ENCODE data around the gene SMYD4.
"Not testable (repeated sequence)": the region's sequence is repeated elsewhere in the genome, so short reads cannot be mapped to it uniquely, and the experiment has no call there.

The SMYD4 gene

DNA sequence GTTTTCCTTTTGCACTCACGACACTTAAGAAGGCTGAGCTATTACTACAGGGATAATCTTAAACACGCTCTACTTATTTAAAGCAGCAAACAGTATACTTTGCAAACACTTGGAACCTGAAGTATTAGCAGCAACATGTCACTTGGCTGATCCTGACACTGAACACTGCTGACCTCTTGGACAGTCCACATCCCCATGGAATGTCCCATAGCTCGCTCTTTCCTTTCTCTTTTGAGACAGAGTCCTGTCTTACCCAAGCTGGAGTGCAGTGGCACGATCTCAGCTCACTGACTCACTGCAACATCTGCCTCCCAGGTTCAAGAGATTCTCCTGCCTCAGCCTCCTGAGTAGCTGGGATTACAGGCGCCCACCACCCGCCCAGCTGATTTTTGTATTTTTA, 26.4 kb downstream of the SMYD4 start:
- TF ChIP-seq, protein P1, sequence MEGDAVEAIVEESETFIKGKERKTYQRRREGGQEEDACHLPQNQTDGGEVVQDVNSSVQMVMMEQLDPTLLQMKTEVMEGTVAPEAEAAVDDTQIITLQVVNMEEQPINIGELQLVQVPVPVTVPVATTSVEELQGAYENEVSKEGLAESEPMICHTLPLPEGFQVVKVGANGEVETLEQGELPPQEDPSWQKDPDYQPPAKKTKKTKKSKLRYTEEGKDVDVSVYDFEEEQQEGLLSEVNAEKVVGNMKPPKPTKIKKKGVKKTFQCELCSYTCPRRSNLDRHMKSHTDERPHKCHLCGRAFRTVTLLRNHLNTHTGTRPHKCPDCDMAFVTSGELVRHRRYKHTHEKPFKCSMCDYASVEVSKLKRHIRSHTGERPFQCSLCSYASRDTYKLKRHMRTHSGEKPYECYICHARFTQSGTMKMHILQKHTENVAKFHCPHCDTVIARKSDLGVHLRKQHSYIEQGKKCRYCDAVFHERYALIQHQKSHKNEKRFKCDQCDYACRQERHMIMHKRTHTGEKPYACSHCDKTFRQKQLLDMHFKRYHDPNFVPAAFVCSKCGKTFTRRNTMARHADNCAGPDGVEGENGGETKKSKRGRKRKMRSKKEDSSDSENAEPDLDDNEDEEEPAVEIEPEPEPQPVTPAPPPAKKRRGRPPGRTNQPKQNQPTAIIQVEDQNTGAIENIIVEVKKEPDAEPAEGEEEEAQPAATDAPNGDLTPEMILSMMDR (IDR thresholded peaks at IDR 0.05; ENCODE audit: insufficient read depth, missing control alignments), result no peak
- FAIRE-seq, result no peak
- no peak for DNase-seq (ENCODE audit: insufficient read length, low spot score)

DNA sequence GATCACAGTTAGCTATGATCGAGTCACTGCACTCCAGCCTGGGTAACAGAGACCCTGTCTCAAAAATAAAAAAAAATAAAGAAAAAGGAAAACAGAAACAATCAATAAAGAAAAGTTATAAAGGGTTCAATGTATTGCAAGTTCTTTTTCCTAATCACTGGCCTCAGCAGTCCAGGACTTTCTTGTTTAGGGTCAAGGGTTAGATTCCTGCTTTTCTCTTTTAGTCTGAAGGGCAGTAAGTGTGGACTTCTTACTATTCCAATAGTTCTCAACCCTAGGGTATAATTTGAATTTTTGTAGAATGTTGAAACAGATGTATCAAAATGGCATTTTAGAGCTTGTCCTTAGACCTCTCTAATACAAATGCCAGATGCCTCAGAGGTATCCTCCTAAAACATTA, 27.3 kb downstream of the SMYD4 start:
- DNase-seq (ENCODE audit: insufficient read length, low spot score) (no peak), FAIRE-seq (no peak)
- TF ChIP-seq, protein P1 (IDR thresholded peaks at IDR 0.05; ENCODE audit: insufficient read depth, missing control alignments), result no peak

DNA sequence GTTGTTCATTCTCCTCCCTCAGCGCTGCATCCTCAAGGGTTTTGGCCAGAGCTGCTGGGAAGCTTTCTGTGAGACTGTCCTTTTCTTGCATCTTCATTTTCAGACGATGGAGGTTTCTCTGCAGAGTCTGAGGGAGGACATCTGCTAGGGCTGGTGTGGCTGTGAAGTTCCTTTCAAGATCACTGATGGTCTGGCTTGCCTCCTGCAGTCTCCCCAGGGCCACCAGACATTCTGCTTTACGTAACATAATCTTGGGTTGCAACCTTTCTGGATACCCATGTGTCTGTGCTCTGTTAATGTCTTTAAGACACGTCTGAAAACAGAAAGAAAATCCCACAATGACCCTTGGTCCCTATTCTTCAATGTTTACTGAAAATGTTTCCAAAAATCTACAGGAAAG, 29.0 kb downstream of the SMYD4 start:
- DNase-seq (ENCODE audit: insufficient read length, low spot score) (no peak), FAIRE-seq (no peak)
- TF ChIP-seq, protein P1 (IDR thresholded peaks at IDR 0.05; ENCODE audit: insufficient read depth, missing control alignments), result no peak

DNA sequence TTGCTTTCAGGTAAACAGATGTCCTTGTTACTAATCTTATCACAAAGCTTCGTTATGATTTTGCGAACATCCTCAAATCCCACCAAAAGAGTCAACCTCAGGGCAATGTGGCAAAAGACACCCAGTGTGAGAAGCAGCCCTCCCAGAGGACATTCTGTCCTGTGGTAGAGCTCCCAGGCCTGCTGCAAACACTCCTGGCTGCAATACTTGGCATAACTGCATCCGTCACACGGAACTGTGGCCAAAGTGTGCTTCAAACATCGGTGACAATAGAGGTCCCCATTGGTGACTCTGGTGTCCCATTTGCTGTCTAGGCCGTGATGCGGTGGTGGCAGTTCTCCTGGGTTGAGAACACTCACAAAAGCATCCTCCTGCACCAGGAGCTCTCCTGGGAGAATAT, 29.5 kb downstream of the SMYD4 start:
- TF ChIP-seq, protein P1 (IDR thresholded peaks at IDR 0.05; ENCODE audit: insufficient read depth, missing control alignments), result no peak
- DNase-seq (ENCODE audit: insufficient read length, low spot score), result no peak
- FAIRE-seq, result no peak

DNA sequence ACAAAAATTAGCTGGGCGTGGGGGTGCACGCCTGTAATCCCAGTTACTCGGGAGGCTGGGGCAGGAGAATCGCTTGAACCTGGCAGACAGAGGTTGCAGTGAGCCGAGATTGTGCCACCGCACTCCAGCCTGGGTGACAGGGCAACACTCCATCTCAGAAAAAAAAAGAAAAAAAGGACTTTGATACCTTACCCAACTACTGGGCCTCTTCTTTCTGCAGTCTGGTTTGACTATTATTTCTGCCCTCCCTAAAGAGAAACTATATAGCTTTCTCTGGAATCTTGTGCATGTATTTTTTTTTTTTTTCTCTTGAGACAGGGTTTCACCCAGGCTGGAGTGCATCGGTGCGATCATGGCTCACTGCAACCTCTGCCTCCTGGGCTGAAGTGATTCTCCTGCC, 31.9 kb downstream of the SMYD4 start:
- FAIRE-seq; DNase-seq (ENCODE audit: insufficient read length, low spot score): not testable (repeated sequence)

DNA sequence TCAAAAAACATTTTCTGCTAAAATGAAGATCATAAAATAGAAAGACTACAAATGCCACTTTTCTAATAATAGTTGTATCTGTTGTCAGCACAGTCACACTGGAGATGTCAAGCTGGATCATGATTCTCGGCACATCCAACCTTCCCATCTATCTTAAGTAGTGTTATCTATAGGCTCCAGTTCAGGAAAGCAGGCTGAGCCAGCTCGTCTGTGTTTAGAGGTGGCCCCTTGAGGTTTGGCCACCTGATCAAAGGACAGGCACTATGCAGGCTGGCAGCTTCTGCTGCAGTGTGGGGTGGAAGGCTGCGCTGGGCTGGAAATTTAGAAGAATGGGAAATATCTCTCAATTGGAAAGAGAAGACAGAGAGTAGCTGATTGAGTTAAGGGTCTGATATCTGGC, 32.4 kb downstream of the SMYD4 start:
- FAIRE-seq (no peak), DNase-seq (ENCODE audit: insufficient read length, low spot score) (no peak)
- TF ChIP-seq, protein P1 (IDR thresholded peaks at IDR 0.05; ENCODE audit: insufficient read depth, missing control alignments), result no peak

DNA sequence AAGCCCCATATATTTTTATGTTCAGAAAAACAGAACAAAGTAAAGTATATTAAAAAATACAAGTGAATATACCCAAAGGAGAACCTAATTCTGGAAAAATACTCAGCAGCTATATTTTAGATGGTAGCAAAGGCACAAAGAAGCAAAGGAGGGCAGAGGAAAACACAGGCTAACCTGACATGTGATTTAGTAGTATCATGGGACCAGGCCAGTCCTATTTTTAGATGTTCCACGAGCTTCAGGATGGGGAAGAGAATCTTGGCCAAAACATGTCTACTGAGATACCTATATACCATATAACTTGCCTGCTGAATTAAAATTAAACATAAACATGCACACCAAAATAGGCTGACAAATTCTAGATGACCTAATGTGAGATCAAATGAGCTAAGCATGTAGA, 32.9 kb downstream of the SMYD4 start:
- TF ChIP-seq, protein P1 (IDR thresholded peaks at IDR 0.05; ENCODE audit: insufficient read depth, missing control alignments), result no peak
- no peak for DNase-seq (ENCODE audit: insufficient read length, low spot score)
- no peak for FAIRE-seq

DNA sequence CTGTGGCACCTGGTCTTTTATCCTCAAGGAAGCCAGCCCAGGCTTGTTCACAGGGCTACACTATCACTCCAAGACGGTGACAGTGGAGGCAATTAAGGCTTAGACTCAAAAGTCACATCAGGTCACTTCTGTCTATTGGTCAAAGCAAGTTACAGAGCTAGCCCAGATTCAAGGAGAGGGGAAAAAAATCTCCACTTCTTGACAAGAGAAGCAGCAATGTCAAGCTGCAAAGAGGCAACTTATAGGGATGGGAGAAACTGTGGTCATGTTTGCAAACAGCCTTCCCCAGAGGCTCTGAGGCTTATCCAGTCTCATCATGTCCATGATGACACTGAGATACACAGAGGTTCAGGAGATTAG, 36.3 kb downstream of the SMYD4 start:
- DNase-seq (ENCODE audit: insufficient read length, low spot score) (no peak), FAIRE-seq (no peak)
- TF ChIP-seq, protein P1 (IDR thresholded peaks at IDR 0.05; ENCODE audit: insufficient read depth, missing control alignments), result no peak
